Fibroblast of the conjunctiva (primary cell): ENCODE data around the gene INSM1.
"Not testable (repeated sequence)": the region's sequence is repeated elsewhere in the genome, so short reads cannot be mapped to it uniquely, and the experiment has no call there.

Experiments used
- DNase-seq: peaks from one replicate; pipeline ENCODE4 v3.0.0-alpha.2; 2010; ENCODE audit warnings: low read depth

The INSM1 gene

GRCh38 chr20:20367575-20368417, at the start of gene INSM1:
TSS of gene INSM1 (plus strand) at chr20:20368104. CDS start at chr20:20368268, 164 bp downstream.
- DNase-seq, result no peak

DNA sequence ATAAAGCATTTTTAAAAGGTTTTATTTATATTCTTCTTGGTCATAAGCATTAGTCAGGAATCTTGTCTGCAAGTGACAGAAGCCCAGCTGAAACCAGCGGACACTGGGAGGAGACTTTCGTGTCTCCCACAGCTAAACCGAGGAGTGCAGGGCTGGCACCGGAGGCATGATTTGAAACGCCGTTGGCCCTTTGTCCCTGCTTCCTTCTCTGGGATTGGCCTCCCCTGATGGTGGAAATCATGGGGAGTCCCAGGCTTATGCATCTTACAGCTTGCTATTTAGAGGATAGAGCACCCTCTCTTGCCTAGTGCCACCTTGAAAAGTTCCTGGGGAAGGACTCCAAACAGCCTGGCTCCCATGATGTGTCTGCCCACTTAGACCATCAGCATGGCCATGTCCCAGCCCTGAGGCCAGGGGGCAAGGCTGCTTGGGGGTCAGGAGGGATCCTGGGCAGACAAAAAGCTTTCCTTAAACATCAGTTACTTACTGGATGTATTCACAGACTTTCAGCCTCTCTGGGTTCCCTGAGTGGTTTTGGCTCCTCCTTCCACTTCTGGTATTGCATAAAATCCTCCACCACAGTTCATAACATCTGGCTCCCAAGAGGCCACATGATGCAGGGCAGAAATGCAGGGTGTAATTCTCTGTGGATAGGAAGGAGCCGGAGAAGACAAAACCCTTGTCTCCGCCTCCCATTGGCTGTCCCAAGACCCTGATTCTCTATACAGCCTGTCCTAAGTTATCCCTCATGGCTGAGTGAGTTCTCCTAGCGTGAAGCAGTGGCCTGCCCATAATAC, 49.3 kb upstream of the INSM1 start:
- no peak for DNase-seq

DNA sequence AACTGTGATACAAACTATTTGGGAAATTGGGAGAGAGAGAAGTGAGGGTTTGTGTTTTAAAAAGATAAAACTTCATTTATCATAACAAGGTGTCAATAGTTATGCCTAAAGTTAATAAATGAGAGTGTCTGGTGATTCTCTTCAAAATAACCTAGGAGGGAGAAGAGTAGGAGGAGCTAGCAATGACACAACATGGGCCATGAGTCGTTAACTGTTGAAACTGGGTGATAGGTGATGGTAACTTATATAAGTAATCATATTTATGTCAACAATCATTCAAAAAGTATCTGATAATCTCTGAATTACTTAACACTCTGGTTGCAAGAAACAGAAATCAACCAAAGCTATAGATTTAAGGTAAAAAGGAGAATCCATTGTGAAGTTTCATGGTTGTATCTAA, 46.8 kb upstream of the INSM1 start:
- no peak for DNase-seq

DNA sequence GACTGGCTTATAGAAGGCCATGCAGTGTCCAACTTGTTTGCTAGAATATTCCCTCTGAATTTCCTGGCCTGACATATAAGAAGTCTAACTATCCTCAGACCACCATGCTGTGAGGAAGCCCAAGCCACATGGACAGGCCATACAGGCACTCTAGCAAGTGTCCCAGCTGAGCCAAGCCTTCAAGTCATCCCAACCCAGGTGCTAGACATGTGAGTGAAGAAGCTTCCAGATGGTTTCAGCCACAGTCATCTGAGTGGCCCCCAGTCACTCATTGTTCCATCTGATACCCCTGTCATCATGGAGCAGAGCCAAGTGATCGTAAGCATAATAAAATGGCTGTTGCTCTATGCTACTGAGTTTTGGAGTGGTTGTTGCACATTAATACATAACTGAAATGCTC, 46.0 kb upstream of the INSM1 start:
- DNase-seq, result no peak

DNA sequence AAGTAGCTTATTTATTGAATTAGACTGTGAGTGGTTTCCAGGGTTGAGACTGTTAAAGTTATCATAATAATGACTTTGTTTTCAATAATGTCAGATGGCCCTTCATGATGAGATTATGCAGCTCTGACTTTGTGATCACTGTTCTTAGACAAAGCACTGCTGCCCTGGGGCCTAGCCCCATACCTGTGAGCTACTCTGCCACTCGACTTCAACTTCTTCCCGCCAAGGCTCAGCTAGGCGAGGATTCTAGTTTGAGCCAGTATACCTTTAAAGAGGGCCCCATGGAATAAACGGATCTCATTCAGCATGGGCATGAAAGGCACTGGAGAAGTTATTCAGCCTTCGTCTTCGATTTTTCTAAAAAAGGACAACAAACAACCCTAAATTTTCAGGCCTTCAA, 45.0 kb upstream of the INSM1 start:
- no peak for DNase-seq

DNA sequence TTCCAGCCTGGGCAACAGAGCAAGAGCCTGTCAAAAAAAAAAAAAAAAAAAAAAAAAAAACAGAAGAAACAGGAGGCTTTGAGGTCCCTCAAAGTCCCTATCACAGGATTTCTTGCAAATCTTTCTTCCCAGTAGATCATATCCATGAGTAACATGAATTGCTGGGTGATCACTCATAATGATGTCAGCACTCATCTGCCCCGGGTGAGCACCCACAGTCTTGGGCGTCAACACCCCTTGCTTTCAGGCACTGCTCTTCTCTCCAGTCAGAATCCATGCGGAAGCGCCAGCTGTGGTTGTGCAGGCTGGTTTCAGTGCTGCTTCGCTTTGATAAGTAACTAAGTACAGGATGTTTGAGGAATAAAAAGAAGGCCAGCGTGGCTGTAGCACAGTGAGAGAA, 40.2 kb upstream of the INSM1 start:
- no peak for DNase-seq

DNA sequence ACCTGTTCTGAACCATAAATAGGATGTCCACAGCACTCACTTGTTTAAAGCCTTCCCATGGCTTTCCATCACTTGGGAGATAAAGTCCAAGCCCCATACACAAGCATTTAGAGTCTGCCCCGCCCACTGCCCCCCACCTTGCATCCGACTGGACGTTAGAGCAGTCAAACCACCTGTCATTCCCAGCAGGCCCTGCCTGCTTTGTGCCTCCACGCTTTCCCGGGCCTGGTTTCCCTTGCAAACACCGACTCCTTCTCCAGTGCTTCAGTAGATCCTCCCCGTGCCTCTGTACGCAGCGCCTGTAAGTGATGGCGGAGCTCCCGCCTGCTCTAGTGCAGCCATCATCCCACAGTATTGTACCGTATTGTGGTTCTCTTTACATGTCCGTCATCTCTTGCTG, 38.3 kb upstream of the INSM1 start:
- no peak for DNase-seq

GRCh38 chr20:20331156-20331555, 36.7 kb upstream of the INSM1 start:
- no peak for DNase-seq

- no peak for DNase-seq
These were observed 36.1 kb upstream of the INSM1 start for GRCh38 chr20:20331817-20332216.

GRCh38 chr20:20333866-20334265, 34.0 kb upstream of the INSM1 start:
- DNase-seq, result no peak

- DNase-seq, result no peak
These were observed 33.4 kb upstream of the INSM1 start for GRCh38 chr20:20334489-20334888.

DNA sequence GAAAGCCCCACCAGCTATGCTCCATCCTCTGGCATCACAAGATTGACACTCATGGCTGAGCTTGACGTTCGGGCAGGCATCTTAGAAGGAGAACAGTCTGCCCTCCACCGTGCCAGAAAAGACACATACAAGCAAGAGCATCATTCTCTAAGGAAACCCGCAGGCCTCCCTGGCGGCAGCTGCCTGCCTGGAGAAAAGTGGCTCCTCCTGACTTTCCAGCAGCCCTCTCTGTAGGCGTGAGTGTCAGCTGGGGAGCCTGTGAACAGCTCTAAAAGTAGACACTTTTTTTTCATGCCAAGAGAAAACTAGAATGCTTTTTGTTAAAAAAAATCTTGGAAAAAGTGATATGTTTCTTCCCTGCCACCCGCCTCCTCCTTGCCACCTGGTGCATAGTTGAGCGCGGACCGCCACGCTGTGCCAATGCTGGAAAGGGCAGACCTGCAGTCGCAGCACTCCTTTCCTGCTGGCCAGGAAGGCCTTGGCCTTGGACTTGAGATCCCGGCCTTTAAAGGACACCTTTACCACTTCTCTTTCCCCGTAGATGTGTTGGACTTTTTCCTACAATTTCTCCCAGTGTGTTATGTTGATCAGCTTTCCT, 29.7 kb upstream of the INSM1 start:
- DNase-seq, result no peak

GRCh38 chr20:20340443-20340842, 27.5 kb upstream of the INSM1 start:
- no peak for DNase-seq

DNA sequence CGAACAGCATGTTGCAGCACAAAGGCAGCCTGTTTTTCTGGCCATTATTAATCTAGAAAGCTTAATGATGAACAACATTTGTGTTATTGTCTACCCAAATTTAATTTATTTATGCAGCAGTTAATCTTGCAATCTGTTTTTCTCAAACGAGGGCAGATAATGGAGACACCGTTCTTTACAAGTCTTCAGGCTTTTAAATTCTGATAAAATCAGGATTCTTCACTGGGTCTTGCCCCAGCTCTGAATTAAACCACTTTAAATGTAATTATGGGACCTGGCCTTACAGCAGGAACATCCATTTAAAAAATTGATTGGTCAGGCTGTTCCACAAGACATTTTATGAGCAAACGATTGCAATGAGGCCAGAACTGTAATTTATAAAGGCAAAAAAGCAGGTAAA, 26.5 kb upstream of the INSM1 start:
- no peak for DNase-seq

GRCh38 chr20:20342066-20342465, 25.8 kb upstream of the INSM1 start:
- no peak for DNase-seq

DNA sequence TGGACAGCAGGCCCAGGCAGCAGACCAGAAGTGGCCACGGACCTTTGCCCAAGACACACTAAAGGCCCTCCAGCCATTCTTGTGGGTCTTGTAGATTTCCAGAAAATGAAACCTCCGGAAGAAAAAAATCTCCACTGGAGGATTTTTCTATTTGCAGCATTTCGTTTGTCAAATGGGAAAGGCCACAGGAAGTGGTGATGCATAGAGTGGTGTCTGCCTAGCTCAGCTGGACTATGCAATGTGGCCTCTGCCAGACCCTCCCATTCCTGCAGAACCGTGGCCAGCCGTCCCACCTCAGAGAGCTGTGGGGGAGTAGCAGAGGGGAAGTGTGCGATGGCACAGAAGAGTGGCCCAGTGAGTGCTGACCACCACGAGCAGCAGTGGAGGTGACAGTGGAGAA, 24.0 kb upstream of the INSM1 start:
- DNase-seq, result no peak

- DNase-seq, result no peak
These were observed 23.4 kb upstream of the INSM1 start for GRCh38 chr20:20344476-20344875.

GRCh38 chr20:20353576-20353975, 14.3 kb upstream of the INSM1 start:
- DNase-seq, result no peak

DNA sequence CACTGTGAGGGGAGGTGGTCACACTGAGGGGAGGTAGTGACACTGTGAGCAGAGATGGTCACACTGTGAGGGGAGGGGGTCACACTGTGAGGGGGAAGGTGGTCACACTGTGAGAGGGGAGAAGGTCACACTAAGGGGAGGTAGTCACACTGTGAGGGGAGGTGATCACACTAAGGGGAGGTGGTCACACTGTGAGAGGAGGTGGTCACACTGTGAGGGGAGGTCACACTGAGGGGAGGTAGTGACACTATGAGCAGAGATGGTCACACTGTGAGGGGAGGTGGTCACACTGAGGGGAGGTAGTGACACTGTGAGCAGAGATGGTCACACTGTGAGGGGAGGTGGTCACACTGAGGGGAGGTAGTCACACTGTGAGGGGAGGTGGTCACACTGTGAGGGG, 12.4 kb upstream of the INSM1 start:
- DNase-seq, result not testable (repeated sequence)

GRCh38 chr20:20358801-20359200, 9.1 kb upstream of the INSM1 start:
- DNase-seq, result no peak

GRCh38 chr20:20359628-20360027, 8.3 kb upstream of the INSM1 start:
- DNase-seq, result no peak

GRCh38 chr20:20360464-20360863, 7.4 kb upstream of the INSM1 start:
- DNase-seq, result peak; percentile 49
